Left ventricle myocardium inferior (tissue), 1 donor: ENCODE data around the gene CCDC142. TPM values are rescaled to one million over a fixed set of nuclear protein-coding genes. Genes with fewer than 3 reads are reported as not detected.

Experiments used
- DNase-seq: peaks from one replicate; pipeline ENCODE4 v3.0.0-alpha.2; 2020
- H3K27ac ChIP-seq: fragments of 200-600 bp; replicated peaks from 2 replicates; pipeline ENCODE4 v1.8.0; 2021
- H3K27me3 ChIP-seq: fragments of 200-600 bp; 2 replicates; pipeline ENCODE4 v1.8.0; 2021; ENCODE audit warnings: low read depth
- H3K36me3 ChIP-seq: fragments of 200-600 bp; 2 replicates; pipeline ENCODE4 v1.8.0; 2021
- H3K4me1 ChIP-seq: fragments of 200-600 bp; 2 replicates; pipeline ENCODE4 v1.8.0; 2021
- H3K4me3 ChIP-seq: fragments of 200-600 bp; 2 replicates; pipeline ENCODE4 v1.8.0; 2021; ENCODE audit warnings: mild to moderate bottlenecking, moderate library complexity
- H3K9me3 ChIP-seq: fragments of 200-600 bp; replicated peaks from 2 replicates; pipeline ENCODE4 v1.8.0; 2021
- intact Hi-C: fragments of 100-400 bp; cut with micrococcal nuclease; formaldehyde crosslinking; loops from one replicate; pipeline ENCODE4 v1.11.0; 2022
- total RNA-seq: library from RNA; stranded (reverse); fragmentation: NEBNext Ultra II Directional; extraction: Animal tissue kit (Norgen Biotek cat#: 25700); gene quantifications from one replicate; pipeline ENCODE4 v1.2.1, GENCODE V29; 2021
- TF ChIP-seq, protein P1 (sequence below): fragments of 200-600 bp; IDR thresholded peaks from 2 replicates; pipeline ENCODE4 v1.8.0; 2021; ENCODE audit warnings: antibody characterized with exemption, mild to moderate bottlenecking, borderline replicate concordance
- donor health status: DM: no; HTN: yes; CAD: no; lungs with severe emphysema.

Gene CCDC142
- total RNA-seq, 1 donor from 2014 or later = 5.6 TPM

DNA sequence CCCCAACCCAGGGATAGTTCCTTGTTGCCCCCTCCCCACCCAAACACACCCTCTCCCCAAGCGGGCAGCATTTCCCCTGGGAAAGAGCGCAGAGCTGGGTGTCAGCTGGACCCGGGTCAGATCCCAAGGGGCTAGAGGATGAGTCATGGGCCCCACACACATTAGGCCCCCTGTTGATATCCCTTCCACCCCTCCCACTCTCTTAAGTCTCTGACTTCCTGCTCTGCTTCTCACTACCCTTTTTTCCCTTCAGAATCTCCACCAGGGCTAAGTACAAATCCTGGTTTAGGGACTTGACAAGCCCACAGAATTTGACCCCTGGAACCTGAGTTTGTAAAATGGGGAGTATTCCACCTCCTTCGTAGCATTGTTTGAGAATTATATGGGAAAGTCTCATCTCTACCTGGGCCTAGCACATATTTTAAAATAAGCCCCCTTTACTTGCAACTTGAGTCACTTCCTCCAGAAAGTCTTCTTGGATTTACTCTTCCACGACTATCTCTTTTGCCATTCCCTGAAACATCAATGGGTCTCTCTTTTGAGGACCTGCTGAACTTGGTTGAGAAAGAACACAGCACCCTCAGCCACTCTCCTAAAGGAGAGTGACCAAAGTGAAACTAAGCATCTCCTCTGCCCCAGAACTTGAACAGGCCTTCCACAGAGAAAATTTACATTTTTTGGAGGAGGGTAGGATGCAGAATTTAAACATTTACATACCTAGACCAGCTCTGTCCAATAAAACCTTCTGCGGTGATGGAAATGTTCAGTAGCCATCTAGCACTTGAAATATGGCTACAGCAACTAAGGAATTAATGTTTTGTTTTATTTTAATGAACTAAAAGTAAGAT is 45.7 kb downstream of the CCDC142 start:
- TF ChIP-seq, protein P1, sequence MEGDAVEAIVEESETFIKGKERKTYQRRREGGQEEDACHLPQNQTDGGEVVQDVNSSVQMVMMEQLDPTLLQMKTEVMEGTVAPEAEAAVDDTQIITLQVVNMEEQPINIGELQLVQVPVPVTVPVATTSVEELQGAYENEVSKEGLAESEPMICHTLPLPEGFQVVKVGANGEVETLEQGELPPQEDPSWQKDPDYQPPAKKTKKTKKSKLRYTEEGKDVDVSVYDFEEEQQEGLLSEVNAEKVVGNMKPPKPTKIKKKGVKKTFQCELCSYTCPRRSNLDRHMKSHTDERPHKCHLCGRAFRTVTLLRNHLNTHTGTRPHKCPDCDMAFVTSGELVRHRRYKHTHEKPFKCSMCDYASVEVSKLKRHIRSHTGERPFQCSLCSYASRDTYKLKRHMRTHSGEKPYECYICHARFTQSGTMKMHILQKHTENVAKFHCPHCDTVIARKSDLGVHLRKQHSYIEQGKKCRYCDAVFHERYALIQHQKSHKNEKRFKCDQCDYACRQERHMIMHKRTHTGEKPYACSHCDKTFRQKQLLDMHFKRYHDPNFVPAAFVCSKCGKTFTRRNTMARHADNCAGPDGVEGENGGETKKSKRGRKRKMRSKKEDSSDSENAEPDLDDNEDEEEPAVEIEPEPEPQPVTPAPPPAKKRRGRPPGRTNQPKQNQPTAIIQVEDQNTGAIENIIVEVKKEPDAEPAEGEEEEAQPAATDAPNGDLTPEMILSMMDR = no peak
- Histone ChIP-seq H3K27ac (peak overlapping the region; percentile 55), H3K4me3 (peak overlapping the region; percentile 73), H3K4me1 (peaks cover 56% of the 10 kb centered on the region), H3K9me3 (no peaks in the 10 kb centered on the region), H3K36me3 (peaks cover 6% of the 10 kb centered on the region), H3K27me3 (no peaks in the 10 kb centered on the region)
- intact Hi-C loops = no loop called here
- DNase-seq = no peak

DNA sequence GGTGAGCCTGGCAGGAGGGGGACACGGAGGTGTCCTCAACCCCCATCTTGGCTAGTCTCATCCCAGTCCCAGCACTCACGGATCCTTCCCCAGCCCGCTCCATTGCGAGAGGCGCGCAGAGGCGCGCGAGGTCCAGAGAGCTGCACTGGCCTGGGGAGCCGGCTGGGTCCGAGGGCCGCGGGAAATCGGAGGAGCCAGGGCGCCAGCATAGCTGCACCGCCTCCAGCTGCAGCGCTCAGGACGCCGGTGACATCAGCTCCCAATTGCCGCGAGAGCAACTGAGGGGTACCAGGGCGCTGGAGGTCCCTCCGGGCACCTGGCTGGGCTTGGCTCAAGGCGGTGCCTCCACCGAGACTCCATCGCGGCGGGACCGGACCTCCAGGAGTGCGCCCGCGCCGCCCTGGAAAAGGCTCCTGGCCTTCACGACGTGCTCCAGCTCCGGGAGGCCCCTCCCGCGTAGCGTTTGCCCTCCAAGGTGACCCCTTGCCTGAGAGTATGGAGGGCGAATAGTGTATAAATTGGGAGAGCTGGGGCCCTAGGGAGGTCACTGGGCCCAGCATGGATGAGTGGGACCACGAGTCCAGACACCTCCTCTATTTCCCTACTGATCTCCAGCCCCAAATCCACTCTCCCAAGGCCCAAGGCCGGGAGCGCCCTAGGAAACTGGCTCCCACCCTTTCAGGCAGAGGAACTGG is 46.5 kb downstream of the CCDC142 start:
- H3K4me3 ChIP-seq = peak overlapping the region; percentile 49
- TF ChIP-seq, protein P1 = no peak
- DNase-seq = no peak
- H3K36me3 ChIP-seq = peaks cover 12% of the 10 kb centered on the region
- no peaks in the 10 kb centered on the region for H3K9me3 ChIP-seq
- peaks cover 48% of the 10 kb centered on the region for H3K4me1 ChIP-seq
- peak overlapping the region; percentile 55 for H3K27ac ChIP-seq
- intact Hi-C loops = no loop called here
- no peaks in the 10 kb centered on the region for H3K27me3 ChIP-seq

DNA sequence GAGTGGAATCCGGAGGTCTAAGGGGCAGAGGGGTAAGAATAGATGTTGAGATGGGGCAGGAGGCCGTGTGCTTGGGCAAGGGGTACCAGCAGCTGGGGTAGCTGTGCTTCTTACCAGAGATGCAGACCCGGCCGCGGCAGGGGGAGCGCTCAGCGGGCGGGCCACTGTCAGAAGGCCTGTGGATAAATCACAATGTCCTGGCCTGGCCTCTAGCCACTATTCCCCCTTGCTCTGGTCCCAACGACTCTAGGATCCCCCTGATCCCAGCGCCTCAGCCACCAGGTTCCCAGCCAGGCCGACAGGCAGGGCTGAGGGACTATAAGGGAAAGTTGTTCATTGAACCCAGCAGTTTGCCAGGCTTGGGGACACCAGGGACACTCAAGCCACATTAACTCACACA is 52.3 kb downstream of the CCDC142 start:
- Histone ChIP-seq H3K4me1 (no peaks in the 10 kb centered on the region), H3K4me3 (no peak overlapping the region), H3K27ac (no peak overlapping the region), H3K9me3 (no peaks in the 10 kb centered on the region), H3K27me3 (no peaks in the 10 kb centered on the region), H3K36me3 (peaks cover 69% of the 10 kb centered on the region)
- intact Hi-C loops = no loop called here
- DNase-seq = no peak
- TF ChIP-seq, protein P1 = no peak

DNA sequence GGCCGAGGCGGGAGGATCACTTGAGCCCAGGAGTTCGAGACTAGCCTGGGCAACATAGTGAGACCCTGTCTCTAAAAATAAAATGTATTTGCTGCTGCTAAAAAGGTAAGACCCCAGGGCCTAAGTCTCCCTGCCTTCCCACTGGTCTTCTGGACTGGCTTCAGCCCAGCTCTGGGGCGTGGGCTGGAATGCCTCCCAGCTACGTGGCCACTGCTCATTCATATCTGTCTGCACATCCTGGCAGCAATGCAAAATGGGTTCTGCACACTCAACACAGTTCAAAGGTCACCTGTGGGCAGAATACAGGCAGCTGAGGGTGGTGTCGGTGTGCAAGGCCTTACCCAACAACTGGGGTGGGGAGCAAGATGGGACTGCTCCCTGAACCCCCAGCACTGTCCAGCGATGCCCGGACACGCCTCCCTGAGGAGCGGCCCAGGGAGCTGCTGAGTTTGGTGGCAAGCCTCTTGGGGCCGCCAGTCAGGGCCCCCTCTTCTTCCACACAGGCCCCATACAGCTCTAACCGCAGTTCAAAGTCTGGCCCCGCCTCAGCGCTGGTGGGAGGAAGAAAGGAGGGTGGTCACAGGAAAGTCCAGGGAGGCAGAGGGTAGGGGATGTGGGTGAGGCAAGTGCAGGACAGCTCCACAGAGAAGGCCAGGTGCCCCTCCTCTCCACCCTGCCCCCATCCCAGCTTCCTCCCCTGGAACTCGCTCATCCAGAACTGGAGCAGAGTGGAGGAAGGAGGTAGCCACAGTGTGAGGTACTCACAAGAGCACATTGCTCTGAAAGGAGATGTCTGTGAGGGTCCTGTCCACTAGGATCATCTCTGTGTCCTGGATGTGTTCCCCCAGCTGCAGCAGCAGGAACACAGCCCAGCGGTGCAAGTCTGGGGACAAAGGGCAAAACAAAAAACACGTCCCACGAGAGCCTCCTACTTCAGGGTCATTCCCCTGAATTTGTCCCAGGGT is 53.0 kb downstream of the CCDC142 start:
- Histone ChIP-seq H3K27ac (no peak overlapping the region), H3K9me3 (no peaks in the 10 kb centered on the region), H3K27me3 (no peaks in the 10 kb centered on the region), H3K4me1 (no peaks in the 10 kb centered on the region), H3K4me3 (no peak overlapping the region), H3K36me3 (peaks cover 75% of the 10 kb centered on the region)
- DNase-seq = no peak
- intact Hi-C loops = no loop called here
- TF ChIP-seq, protein P1 = no peak

DNA sequence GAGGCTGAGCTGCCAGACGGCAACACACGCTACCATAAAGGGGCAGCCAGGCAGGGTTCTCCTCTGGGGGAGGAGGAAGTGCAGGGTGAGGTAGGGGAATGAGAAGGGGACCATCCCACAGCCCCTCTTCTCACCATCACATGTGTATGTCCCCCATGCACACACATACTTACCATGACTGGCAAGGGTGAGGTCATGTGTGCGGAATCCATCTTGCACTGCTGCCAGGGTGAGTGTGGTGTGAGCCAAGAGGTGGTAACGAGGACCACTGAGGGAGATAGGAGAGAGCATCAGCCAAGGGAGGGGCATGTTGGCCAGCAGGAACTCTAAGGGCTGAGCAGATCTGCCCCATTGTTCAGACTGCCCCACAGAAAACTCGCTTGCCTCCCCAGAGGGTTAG is 54.1 kb downstream of the CCDC142 start:
- H3K9me3 ChIP-seq = no peaks in the 10 kb centered on the region
- H3K4me1 ChIP-seq = no peaks in the 10 kb centered on the region
- no peak overlapping the region for H3K4me3 ChIP-seq
- intact Hi-C loops = no loop called here
- DNase-seq = no peak
- no peak overlapping the region for H3K27ac ChIP-seq
- H3K27me3 ChIP-seq = no peaks in the 10 kb centered on the region
- H3K36me3 ChIP-seq = peaks cover 75% of the 10 kb centered on the region
- TF ChIP-seq, protein P1 = no peak
